Activated CD4-positive, alpha-beta T cell treated with anti-CD3 and anti-CD28 coated beads, Interleukin-2, amount 50 U/mL, for 1 hour (primary cell): ENCODE results near the gene SLC5A10.

Experiments used
- DNase-seq: peaks from one replicate; pipeline ENCODE4 v3.0.0-alpha.2; 2020

The SLC5A10 gene

GRCh38 chr17:19004421-19005136 lies 52.6 kb downstream of the SLC5A10 start, which contains the start of gene FAM83G:
FAM83G (minus strand) TSS chr17:19004764; CDS start chr17:19004041, 723 bp downstream.
- DNase-seq, result peak; percentile 89

DNA sequence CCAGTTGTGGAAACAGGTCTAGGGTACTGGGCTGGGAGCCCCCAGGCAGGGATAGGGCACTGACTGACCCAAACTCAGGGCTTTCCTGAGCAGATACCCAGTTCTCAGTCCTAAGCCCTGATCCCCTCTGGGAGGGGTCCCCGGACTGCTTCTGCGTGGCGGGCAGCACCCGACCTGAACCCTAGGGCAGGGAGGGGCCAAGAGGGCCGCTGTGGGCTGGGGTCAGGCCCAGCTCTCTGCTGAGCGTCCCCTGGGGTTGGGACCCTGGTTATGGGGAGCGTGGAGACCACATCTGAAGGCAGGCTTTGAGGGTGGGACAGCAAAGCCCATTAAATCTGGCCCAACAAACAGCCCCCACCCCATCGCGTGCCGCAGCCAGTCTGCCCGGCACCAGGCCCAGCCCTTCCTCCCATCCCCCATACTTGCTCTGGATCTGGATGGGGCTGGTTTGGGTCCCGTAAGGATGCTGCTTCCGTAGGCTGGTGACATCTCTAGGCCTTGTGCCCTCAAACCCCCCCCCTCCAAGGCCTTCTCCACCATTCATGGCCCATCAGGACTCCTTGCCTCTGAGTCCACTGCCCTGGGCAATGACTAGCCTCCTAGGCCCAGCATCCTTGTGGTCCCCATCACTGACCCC lies 53.3 kb downstream of the SLC5A10 start:
- DNase-seq, result no peak

- DNase-seq, result no peak
Measured at GRCh38 chr17:19005789-19006430, 53.9 kb downstream of the SLC5A10 start.

- no peak for DNase-seq
Measured at GRCh38 chr17:19006698-19007097, 54.7 kb downstream of the SLC5A10 start.

DNA sequence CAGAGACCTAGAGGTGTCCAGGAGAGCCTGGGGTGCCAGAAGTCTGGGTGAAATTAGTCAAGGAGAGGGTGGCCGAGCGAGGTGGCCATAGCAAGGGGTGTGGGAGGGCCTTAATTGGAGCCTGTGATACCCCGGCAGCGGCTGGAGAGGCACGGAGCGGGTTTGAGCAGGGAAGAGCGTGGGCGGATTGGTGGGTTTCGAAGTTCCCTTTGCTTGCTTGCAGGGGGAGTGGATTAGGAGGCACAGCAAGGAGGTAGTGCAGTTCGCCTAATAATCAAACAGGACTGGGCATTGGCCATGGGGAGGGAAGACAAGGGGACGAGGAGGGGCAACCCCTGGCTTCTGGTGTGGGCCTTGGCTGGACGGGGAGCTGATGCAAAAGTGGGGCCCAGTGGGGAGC lies 58.0 kb downstream of the SLC5A10 start:
- no peak for DNase-seq

DNA sequence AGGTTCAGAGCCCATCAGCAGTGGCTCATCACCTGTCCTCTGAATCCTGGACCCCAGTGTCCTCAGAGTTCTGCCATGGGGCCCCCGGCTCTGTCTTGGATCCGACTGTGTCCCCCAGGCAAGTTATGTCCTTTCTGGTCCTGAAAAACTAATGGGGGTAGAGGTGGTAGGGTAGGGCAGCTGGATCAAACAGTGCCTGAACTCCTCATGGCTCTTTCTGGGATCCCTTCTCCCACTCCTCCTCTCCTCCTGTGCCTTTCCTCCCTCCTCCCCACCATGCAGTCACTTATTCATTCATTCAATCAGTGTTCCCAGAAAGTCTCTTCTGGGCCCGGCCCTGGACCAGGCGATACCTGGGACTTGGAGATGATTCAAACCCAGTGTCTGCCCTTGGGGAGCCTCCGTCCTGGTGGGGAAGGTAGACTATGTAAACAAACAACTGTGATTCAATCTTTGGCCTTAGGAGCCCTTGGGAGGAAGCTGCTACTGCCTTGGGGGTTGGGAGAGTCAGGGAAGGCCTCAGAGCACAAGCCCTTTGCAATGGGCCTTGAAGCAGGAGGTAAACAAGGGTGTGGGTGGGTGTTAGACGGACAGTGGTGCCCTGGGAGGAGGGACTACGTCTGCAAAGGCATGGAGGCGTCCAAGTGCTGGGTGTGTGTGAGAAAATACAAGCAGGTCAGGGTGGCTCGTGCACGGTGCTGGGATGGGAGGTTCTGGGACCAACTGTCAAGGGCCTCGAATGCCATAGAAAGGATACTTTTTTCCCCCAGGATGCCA lies 59.0 kb downstream of the SLC5A10 start:
- no peak for DNase-seq

DNA sequence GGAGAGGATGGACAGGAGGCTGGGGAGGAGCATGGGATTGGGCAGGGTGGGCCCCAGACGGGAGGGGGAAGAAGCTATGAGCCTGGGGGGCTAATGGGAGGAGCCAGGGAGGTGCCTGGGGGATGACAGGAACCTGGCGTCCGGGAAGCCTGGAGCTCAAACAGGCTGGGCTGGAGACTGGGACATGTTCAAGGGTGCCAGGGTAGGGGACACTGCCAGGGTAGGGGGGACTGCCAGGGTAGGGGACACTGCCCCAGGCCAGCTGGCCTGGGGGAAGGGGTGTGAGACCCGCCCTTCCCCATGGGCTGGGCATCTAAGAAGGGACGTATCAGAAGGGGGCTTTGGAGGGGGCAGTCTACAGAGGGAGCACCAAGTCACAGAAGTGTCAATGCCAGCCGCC lies 59.6 kb downstream of the SLC5A10 start:
- DNase-seq, result no peak

GRCh38 chr17:19012171-19013080 lies 60.5 kb downstream of the SLC5A10 start:
- DNase-seq, result no peak

- no peak for DNase-seq
Measured at GRCh38 chr17:19013226-19013625, 61.3 kb downstream of the SLC5A10 start.

DNA sequence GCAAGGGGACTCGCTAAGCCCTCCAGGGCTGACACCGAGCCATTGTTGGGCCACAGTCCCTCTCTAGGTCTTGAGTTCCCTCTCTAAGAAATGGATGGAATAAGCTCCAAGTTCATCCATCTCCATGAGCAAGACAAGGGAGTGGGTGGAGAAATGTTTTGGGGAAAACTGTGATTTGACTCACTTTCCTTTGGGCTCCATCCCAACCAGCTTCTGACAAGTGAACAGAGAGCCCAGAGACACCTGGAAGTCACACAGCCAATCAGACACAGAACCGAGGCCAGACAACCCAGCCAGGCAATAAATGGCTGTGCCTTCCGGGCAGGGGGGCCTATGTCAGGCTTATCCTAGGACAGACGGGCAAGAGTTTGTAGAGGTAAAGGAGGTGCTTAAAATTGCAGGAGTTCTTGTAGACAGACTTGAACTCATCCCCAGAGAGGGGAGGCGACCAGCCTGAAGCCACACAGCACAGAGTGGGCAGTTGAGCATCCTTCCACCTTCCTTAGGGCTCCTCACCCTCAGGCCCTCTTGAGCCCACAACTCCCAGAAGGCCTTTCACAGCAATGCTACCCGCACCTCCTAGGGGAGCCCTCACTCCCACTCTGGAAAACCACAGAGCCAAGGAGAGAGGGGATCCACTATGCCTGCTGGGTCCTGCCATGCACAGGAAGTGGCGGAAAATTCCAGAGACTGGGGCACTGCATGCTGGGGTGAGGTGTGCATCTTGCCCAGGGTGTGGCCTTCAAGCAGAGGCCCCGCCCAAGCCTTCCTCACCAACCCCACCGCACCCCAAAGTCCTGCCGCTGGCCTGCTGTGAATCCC lies 62.1 kb downstream of the SLC5A10 start:
- no peak for DNase-seq

- no peak for DNase-seq
Measured at GRCh38 chr17:19014628-19015215, 62.8 kb downstream of the SLC5A10 start.

DNA sequence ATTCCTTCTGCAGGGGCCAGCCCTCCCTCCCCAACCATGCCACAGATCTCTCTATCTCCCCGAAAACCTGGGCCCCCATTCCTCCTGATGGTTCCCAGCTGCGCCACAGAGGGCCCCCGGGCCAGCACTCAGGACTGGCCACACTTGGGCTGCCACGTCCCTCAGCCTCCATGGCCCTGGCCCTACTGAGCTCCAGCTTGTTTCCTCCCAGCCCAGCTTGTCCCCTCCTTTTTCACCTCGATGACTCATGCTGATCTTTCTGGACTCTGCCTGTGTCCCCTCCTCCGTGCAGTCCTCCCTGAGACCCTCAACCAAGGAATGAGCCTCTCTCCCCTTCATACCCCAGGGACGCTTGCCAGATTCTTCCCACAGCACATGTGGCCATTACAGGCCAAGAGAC lies 63.5 kb downstream of the SLC5A10 start:
- DNase-seq, result no peak

- no peak for DNase-seq
Measured at GRCh38 chr17:19016297-19016696, 64.3 kb downstream of the SLC5A10 start.

- DNase-seq, result no peak
Measured at GRCh38 chr17:19016881-19017280, 64.9 kb downstream of the SLC5A10 start.

DNA sequence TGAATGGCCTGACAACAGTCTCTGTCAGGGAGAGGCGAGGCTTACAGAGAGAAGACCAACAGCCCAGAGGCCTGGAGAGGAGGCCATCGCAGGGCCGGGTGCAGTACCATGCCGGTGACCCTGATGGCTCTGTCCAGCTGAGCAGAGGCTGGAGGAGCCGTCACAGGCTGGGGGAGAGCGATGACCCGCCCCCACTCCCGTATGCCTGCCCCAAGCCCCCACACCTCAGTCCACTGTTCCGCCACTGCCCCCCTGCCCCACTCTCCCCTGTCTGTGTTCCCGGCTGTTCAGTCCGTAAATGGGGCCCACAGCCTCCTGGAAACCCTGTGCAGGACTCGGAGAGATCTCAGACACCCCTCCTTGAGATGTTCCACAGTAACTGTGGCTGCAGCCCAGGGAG lies 65.4 kb downstream of the SLC5A10 start:
- no peak for DNase-seq

DNA sequence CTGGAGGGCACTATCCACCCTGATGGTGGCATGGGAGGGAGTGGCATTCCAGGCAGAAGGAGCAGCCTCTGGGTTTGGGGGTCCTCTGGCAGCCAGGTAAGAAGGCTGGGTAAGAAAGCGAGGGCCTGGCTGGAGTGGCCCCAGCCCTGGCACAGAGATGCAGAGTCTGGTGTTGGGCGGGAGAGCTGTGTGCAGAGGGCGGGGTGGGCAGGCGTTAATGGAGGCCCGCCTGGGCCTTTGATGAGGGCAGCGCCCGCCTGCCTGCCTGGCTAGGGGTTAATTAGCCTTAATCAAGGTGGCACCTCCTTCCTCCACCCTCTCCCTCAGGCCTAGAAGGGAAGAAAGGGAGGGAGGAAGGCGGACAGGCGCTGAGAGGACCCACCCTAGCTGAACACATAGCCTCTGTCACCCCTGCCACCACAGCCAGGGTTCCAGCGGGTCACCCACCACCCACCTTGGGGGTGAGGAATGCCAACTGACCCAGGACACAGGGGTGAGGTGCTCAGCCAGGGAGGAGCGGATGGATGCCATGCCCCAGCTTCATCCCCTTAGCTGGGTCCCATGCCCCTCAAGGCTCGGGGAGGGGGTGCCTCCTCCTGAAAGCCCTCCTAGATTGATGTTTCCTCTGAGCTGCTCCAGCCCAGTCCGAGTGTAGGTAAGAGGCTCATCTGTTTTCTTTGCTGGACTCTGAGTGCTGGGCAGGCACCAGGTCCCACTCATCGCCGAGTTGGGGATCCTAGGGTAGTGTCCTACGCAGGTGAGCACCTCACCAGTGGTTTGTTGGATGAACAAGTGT lies 66.0 kb downstream of the SLC5A10 start:
- DNase-seq, result no peak

DNA sequence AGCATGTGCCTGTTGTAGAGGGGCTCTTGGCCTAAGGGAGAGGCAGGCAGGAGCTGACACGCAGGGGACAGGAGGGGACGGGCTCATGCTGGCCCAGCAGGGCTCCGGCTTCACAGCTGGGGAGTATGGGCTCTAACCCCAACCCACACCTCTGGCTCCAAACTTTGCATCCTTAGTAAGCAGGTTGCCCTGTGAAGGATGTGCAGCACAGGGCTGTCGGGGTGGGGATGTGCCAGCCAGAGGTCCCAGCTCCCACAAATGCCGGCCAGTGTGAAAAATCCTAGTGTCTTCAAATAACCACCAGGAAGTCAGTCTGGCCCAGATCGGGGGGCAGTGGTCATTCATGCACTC lies 66.6 kb downstream of the SLC5A10 start:
- no peak for DNase-seq

DNA sequence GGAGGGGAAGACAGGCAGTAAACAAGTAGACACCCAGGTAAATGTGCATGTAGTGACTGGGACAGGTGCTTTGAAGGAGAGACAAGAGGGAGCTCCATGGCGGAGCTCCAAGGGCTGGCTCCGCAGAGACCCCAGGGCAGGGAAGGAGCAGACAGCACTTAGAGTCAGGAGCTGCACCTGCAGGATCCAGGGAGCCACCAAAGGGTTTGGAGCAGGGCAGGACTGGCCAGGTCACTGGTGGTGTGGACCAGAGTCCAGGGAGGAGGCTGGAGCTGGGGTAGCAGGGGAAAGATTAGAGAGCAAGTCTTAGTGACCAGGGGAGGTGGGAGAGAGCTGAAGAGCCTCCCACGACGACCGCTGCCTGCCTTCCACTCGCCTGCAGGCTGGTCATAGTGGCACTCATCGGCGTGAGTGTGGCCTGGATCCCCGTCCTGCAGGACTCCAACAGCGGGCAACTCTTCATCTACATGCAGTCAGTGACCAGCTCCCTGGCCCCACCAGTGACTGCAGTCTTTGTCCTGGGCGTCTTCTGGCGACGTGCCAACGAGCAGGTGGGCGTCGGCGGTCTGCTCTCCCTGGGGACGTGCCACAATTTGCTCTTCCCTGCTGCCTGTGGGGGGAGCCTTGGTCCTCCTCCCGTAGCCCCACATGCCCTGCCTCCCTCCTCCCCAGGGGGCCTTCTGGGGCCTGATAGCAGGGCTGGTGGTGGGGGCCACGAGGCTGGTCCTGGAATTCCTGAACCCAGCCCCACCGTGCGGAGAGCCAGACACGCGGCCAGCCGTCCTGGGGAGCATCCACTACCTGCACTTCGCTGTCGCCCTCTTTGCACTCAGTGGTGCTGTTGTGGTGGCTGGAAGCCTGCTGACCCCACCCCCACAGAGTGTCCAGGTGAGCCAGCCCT lies 67.3 kb downstream of the SLC5A10 start:
- no peak for DNase-seq

DNA sequence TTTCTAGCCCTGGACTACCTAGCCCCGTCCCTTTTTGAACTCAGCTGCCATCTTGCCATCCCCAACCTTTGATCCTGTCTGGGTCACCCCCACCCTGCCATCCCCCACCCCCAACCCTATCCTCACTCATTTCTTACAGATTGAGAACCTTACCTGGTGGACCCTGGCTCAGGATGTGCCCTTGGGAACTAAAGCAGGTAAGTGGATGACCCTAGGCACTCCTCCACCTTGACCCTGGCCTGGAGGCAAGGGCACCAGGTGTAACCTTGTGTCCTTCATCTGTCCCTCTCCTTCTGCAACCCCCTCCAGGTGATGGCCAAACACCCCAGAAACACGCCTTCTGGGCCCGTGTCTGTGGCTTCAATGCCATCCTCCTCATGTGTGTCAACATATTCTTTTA lies 68.1 kb downstream of the SLC5A10 start:
- no peak for DNase-seq
